ENCODE results near the gene STRADA. TPM values are rescaled to one million over a fixed set of nuclear protein-coding genes. Genes with fewer than 3 reads are reported as not detected.

Gene STRADA
- total and polyA plus RNA-seq, 2 of the 8 experiments (the other 6 are each of a cell fraction or from before 2014, with no cell fraction given) = 35.6 to 43.3 TPM

GRCh38 chr17:63665527-63666214 is 75.9 kb downstream of the STRADA start (continued):
- no peak for TF ChIP-seq E2F6 (IDR thresholded peaks at IDR 0.05)
- TF ChIP-seq MAFK (IDR thresholded peaks at IDR 0.05; ENCODE audit: low read depth, low read length) = no peak
- no peak for TF ChIP-seq KDM4A (IDR thresholded peaks at IDR 0.05; ENCODE audit: low read depth, low read length, severe bottlenecking)

Data from H1 (cell line).